ENCODE data around the gene GSG1L.

GRCh38 chr16:27943766-27944165 is 119.7 kb downstream of the GSG1L start:
- TF ChIP-seq CTCF (IDR thresholded peaks at IDR 0.05; ENCODE audit: insufficient read depth, low read length, poor library complexity, severe bottlenecking) (no peak), EZH2phosphoT487 (conservative IDR thresholded peaks at IDR 0.05; ENCODE audit: low read length) (no peak)
